Measurements from ENCODE around the gene RNF222. TPM values are rescaled to one million over a fixed set of nuclear protein-coding genes. Genes with fewer than 3 reads are reported as not detected.

The RNF222 gene, protein sequence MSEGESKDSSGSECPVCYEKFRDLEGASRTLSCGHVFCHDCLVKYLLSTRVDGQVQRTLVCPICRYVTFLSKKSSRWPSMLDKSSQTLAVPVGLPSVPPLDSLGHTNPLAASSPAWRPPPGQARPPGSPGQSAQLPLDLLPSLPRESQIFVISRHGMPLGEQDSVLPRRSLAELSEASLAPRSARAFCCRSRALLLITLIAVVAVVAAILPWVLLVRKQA
- polyA plus RNA-seq, result 0.08 TPM

DNA sequence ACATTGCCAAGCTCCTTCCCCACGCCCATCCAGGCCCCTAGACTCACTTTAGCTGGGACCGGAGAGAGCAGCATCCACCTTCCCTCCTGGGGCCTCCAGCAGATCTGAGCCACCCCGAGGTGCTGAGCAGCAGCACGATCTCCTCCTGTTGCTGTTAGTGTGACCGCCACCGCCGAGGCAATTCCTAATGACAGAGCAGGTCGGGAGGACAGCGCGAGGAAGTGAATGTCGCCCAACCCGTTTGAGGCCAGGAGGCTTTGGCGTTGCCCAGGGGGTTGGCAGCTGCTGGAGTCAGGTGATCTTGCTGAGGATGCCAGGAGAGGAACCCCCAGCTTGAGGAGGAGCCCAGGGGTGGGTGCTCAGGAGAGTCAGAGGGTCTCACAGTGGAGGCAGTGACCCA lies at the start of gene RNF222:
Gene RNF222 (minus strand): TSS at position 192 of the 400 bp plus-strand sequence. CDS start 4,366 bp downstream, outside the sequence.
- no peak within 1 kb of the TSS for H3K4me3 Mint-ChIP-seq

DNA sequence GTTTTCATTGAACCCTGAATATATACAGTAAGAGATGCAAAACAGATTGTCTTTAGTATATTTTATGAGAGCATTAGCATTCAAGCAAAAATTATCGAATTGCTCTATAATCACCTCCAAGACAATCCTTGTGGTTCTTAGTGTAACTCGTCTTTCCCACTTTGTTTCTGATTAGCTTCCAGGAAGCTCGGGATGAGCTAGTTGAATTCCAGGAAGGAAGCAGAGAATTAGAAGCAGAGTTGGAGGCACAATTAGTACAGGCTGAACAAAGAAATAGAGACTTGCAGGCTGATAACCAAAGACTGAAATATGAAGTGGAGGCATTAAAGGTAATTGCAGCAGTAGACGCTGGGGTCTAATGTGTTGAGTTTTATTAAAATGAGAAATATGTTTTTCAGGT lies 47.9 kb upstream of the RNF222 start:
- H3K27ac Mint-ChIP-seq, result no peak overlapping the region
- no peak overlapping the region for H3K4me3 Mint-ChIP-seq
- no peaks in the 10 kb centered on the region for H3K27me3 Mint-ChIP-seq
- H3K9me3 Mint-ChIP-seq, result no peaks in the 10 kb centered on the region
- H3K36me3 Mint-ChIP-seq, result peaks cover 7% of the 10 kb centered on the region
- peaks cover 19 to 31% (median 24%) of the 10 kb centered on the region in 3 donors for H3K4me1 Mint-ChIP-seq

More for the DNA sequence above, at the start of gene RNF222:
- H3K9me3 Mint-ChIP-seq, result peaks cover 0 to 2% (median 0%) of the 10 kb centered on the region in 3 donors
- peaks cover 4 to 8% (median 6%) of the 10 kb centered on the region in 3 donors for H3K4me1 Mint-ChIP-seq
- H3K36me3 Mint-ChIP-seq, result peaks cover 2% of the 10 kb centered on the region
- no peak within 1 kb of the TSS for H3K27ac Mint-ChIP-seq
- H3K27me3 Mint-ChIP-seq, result peaks cover 18% of the 10 kb centered on the region

DNA sequence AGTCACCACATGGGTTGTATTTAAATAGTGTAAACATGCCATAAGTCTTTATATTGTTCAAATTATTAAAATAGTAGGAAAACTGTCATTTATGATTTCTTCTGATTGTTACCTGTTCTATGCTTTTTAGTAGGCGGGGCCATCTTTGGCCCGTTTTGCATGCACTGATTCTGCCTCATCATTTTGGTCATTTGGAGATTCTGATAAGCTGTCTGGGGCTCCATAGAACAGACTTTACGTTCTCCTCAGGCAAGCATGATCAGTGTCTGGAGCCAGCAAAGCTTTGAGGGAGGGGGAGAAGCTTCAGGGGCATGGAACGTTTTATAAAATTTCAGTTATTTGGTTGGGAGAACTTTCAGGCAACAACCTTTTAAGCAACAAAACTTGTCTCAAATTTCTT lies 46.9 kb upstream of the RNF222 start:
- Mint-ChIP-seq H3K4me1 (peaks cover 19 to 38% (median 28%) of the 10 kb centered on the region in 3 donors), H3K27me3 (no peaks in the 10 kb centered on the region), H3K9me3 (no peaks in the 10 kb centered on the region), H3K36me3 (peaks cover 7% of the 10 kb centered on the region), H3K27ac (no peak overlapping the region), H3K4me3 (no peak overlapping the region)

DNA sequence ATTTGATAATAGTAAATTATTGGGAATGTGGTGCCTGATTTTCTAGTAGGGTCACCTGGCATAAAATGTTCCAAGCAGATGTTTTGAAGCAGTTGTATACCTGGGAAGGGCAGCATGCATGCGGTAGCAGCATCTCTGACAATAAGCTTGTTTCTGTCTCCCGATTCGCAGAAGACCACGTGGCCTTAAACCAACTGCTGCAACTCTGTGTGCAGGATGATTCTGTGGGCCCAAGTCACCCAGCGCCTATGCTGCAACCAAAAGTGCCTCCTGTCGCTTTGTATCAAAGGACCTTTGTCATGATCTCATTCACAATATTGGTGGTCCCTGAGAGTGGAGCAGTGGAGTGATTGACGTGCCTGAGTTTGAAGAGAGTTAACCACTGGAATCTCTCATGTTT lies 46.1 kb upstream of the RNF222 start:
- Mint-ChIP-seq H3K27me3 (no peaks in the 10 kb centered on the region), H3K36me3 (peaks cover 7% of the 10 kb centered on the region), H3K9me3 (no peaks in the 10 kb centered on the region), H3K4me3 (no peak overlapping the region), H3K27ac (no peak overlapping the region), H3K4me1 (peaks cover 19 to 39% (median 30%) of the 10 kb centered on the region in 3 donors)

DNA sequence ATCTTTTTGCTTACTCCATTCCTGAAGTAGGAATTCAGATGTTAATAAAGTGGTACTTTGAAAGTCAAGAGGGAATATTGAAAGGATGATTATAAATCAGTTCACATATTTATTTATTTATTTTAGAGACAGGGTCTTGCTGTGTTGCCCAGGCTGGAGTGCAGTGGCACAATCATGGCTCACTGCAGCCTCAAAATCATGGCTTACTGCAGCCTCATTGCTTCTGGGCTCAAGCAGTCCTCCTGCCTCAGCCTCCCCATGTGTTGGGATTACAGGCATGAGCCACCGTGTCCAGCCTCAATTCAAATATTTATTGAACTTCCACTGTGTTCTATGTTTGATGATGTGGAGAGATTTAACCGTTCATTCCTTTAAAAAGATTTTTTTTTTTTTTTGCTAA lies 44.7 kb upstream of the RNF222 start:
- no peaks in the 10 kb centered on the region for H3K9me3 Mint-ChIP-seq
- peaks cover 7% of the 10 kb centered on the region for H3K36me3 Mint-ChIP-seq
- peaks cover 29 to 43% (median 38%) of the 10 kb centered on the region in 3 donors for H3K4me1 Mint-ChIP-seq
- H3K27ac Mint-ChIP-seq, result peak overlapping the region in 1 of 3 donors; percentile 67
- H3K4me3 Mint-ChIP-seq, result no peak overlapping the region
- no peaks in the 10 kb centered on the region for H3K27me3 Mint-ChIP-seq

DNA sequence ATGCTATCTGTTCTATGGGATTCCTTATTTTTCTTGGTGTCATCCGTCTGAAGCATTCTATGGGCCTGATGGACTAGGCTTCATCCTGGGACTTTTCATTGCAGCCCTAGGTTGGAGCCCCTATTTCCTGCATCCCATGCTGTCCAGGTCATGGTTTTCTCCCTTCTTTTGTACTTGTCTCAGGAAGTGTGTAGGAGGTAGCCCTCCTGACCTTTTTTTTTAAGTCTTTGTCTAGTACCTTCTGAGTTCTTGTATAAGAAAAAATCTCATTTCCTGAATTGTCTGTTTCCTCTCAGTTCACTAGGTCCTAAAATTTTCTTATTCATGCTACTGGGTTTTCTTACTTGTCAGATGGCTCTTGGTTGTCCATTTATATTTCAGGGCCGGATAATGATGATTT lies 44.1 kb upstream of the RNF222 start:
- no peaks in the 10 kb centered on the region for H3K27me3 Mint-ChIP-seq
- H3K36me3 Mint-ChIP-seq, result peaks cover 7% of the 10 kb centered on the region
- H3K4me1 Mint-ChIP-seq, result peaks cover 33 to 46% (median 42%) of the 10 kb centered on the region in 3 donors
- H3K27ac Mint-ChIP-seq, result no peak overlapping the region
- H3K4me3 Mint-ChIP-seq, result no peak overlapping the region
- H3K9me3 Mint-ChIP-seq, result no peaks in the 10 kb centered on the region

DNA sequence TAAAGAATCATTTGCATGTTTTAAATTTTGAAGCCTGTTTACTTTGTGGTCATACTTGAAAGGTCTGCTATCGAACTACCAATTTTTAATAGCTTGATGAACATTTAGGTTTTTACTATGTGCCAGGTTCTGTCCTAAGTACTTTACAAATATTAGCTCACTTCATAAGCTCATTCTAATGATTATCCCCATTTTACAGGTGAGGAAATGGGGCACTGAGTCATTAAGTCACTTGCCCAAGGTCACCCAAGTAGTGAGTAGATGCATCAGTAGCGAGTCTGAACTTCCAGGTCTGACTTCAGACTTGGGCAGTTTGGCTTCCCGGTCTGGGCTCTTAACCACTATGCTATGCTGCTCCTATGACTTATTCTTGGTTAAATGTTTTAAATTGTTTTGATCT lies 42.1 kb upstream of the RNF222 start:
- Mint-ChIP-seq H3K27ac (peak overlapping the region in 1 of 3 donors; percentile 62), H3K27me3 (no peaks in the 10 kb centered on the region), H3K36me3 (peaks cover 3% of the 10 kb centered on the region), H3K9me3 (no peaks in the 10 kb centered on the region), H3K4me3 (peak overlapping the region in 1 of 4 donors; percentile 68), H3K4me1 (peaks cover 36 to 54% (median 46%) of the 10 kb centered on the region in 3 donors)

DNA sequence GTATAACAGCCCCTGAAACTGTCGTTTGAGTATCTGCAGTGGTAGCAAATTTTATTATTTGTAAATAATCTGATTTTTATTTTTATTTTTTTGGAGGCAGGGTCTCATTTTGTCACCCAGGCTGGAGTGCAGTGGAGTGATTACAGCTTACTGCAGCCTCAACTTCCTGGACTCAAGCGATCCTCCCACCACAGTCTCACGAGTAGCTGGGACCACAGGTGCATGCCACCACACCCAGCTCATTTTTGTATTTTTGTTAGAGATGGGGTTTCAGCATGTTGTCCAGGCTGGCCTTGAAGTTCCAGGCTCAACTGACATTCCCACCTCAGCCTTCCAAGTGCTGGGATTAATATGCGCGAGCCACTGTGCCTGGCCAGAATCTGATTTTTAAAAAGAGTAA lies 40.8 kb upstream of the RNF222 start:
- H3K4me1 Mint-ChIP-seq, result peaks cover 32 to 47% (median 41%) of the 10 kb centered on the region in 3 donors

DNA sequence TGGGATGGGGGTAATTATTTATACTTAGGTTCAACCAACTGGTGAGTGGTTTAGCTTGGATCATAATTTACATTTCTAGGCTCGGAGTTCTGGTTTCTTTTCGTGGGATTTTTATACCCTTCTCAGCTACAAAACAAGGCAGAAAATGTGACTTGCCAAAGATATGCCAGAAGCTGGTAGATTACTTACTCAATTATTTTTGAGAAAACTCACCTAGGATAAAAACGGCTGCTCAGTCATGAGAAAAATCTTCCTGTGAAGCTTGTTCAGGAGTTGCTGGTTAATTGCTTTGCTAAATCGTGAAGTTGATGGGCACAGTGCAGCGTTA lies 39.2 kb upstream of the RNF222 start:
- Mint-ChIP-seq H3K9me3 (no peaks in the 10 kb centered on the region), H3K36me3 (no peaks in the 10 kb centered on the region), H3K27ac (peak overlapping the region; percentile 91 to 98 (median 97)), H3K4me3 (peak overlapping the region; percentile 92 to 96 (median 95)), H3K27me3 (no peaks in the 10 kb centered on the region), H3K4me1 (peaks cover 28 to 35% (median 32%) of the 10 kb centered on the region in 3 donors)

More for the DNA sequence above, 40.8 kb upstream of the RNF222 start:
- Mint-ChIP-seq H3K27ac (peak overlapping the region in 2 of 3 donors; percentile 53), H3K27me3 (no peaks in the 10 kb centered on the region), H3K9me3 (no peaks in the 10 kb centered on the region), H3K4me3 (peak overlapping the region in 1 of 4 donors; percentile 92), H3K36me3 (no peaks in the 10 kb centered on the region)

DNA sequence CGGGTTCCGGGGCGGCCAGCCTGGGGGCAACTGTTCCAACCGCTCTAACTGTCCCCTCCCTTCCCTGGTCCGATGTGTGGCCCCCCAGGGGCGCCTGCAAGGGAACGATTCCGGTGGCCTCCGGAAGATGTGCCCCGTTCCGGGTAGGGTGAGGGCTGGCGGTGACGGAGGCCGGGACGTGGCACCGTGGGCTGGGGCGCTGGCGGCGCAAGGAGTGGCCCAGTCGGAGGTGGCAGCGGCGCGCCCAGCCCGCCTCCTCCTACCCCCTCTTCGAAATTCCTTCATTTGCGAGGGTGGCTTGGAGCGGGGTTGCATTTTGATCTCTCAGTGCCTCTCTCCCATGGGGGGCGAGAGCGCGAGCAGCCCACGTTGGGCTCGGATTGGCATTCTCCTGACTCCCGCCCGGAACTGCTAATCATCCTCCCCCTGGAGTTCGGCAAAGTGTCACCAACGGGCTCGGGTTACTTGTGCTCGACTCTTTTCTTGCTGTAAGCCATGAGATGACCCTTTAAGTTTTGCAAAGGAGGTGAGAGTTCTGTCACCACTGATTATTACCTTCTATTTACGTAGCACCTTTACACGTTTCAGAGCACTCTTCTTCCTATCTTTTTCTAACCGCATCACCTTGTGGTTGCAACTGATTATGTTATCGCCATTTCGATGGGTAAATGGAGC lies 38.7 kb upstream of the RNF222 start:
- Mint-ChIP-seq H3K4me3 (peak overlapping the region; percentile 92 to 96 (median 95)), H3K4me1 (peaks cover 23 to 31% (median 28%) of the 10 kb centered on the region in 3 donors), H3K9me3 (no peaks in the 10 kb centered on the region), H3K36me3 (no peaks in the 10 kb centered on the region), H3K27me3 (no peaks in the 10 kb centered on the region), H3K27ac (peak overlapping the region; percentile 91 to 98 (median 97))

DNA sequence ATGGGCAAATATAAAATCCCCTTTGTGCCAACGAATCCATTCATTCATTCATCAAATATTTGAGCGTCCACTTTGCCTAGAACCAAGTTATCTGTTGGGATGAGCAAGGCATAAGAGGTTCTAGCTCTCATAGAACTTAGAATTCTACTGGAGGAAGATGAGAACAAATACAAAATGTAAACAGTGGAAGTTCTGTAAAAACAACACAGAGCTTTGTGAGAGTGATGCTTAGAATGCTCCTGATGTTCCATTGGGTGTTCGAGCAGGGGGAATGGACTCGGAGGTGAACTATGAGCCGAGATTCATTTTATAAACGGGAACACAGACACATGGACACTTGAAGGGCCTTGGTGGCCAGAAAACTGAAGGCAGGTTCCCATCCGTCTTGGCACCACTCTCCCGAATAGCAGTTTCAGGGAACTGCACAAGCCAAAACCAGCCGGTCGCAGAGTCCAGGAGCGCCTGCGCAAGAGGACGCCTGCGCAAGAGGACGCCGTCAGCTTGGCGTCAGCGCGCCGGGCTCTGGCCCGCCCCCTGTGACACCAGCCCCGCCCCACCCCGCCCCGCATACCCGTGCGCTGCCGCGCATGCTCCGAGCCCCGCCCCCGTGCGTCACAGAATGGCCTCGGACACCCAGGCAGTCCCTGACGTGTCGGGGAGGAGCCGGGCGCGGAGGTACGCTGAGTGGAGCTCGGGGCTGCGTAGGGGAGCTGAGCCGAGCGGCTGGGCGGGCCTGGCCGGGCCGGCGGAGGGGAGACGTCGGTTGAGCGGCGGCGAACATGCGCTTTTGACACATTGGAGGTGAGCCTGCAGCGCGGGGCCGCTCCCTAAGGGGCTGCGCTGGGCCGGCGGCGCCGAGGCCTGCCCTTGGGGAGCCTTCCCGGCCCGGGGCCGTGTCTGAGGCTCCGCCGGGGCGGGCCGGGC lies 37.9 kb upstream of the RNF222 start, which contains the start of gene NDEL1:
Gene NDEL1 (plus strand): TSS at position 640 of the 924 bp plus-strand sequence. CDS start 8,388 bp downstream, outside the sequence.
- peak within 1 kb of the TSS; percentile 91 to 98 (median 97) for H3K27ac Mint-ChIP-seq
- H3K9me3 Mint-ChIP-seq, result no peaks in the 10 kb centered on the region
- no peaks in the 10 kb centered on the region for H3K27me3 Mint-ChIP-seq
- no peaks in the 10 kb centered on the region for H3K36me3 Mint-ChIP-seq
- H3K4me1 Mint-ChIP-seq, result peaks cover 18 to 23% (median 22%) of the 10 kb centered on the region in 3 donors
- H3K4me3 Mint-ChIP-seq, result peak within 1 kb of the TSS; percentile 92 to 96 (median 95)

DNA sequence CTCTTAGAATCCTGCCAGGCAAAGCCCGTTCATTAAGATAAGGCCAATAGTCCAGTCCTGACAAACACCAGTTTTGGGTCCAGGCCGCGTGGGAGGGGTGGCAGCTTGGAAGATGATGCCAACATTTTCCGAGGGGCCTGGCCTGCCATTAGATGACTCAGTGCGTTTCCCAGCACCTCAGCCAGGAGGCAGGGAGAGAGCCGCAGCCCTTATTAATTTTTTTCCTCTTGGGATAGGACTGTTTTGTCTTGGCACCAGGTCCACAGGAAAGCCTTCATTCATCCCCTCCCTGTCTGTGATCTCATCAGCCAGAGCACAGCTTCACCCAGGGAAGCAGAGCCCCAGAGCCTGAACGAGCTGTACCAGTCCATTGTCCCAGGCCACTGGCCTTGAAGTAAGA lies 33.3 kb upstream of the RNF222 start:
- H3K9me3 Mint-ChIP-seq, result no peaks in the 10 kb centered on the region
- peaks cover 0 to 8% (median 2%) of the 10 kb centered on the region in 3 donors for H3K4me1 Mint-ChIP-seq
- H3K4me3 Mint-ChIP-seq, result no peak overlapping the region
- H3K36me3 Mint-ChIP-seq, result no peaks in the 10 kb centered on the region
- H3K27ac Mint-ChIP-seq, result no peak overlapping the region
- no peaks in the 10 kb centered on the region for H3K27me3 Mint-ChIP-seq

DNA sequence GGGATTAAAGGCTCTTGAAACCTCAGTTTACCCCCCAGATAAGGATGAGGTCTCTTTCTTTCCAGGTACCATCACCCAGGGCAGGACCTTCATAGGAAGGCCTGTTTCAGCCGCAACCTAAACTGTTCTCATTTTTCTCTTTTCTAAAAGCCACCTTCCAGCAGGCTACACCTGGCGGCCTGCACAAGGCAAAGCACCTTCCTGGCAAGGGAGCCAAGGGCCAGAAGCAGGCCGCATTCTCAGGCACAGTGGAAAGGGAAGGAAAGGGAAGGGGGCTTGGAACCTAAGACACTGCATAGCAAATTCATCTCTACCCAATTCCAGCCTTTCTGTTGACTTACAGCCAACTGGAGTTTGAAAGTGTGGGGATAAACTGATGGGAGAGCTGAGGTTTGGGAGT lies 29.2 kb upstream of the RNF222 start:
- H3K27ac Mint-ChIP-seq, result no peak overlapping the region
- no peaks in the 10 kb centered on the region for H3K4me1 Mint-ChIP-seq
- H3K4me3 Mint-ChIP-seq, result no peak overlapping the region
- H3K27me3 Mint-ChIP-seq, result peaks cover 8% of the 10 kb centered on the region
- no peaks in the 10 kb centered on the region for H3K9me3 Mint-ChIP-seq
- no peaks in the 10 kb centered on the region for H3K36me3 Mint-ChIP-seq

DNA sequence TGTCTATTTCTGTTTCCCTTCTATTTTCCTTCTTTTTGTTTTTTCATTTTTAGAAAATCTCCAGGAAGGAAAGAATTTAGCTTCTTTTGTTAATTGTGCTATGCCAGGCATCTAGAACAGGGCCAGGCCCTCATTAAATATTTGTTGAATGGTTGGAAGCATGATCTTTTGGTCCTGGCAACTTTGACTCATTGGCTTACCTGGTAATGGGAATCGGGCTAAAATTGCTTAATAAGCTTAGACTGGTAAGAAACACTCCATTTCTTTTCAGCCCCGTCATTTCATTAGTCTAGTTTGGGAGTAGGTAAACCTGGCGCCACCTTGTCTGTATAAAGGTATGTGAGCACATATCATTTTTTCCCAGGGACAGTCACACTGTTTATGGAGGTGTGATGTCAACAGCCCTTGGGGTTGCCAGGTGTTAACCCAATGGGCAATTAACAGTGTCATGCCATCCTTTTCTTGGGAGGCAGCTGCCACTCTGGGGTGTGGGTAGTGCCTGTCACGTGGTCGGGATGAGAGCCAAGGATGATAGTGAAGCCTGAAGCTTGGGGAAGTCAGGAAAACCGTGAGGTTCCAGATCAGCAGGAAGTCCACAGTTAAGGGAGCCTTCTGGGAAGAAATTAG lies 28.6 kb upstream of the RNF222 start:
- no peaks in the 10 kb centered on the region for H3K4me1 Mint-ChIP-seq
- H3K27me3 Mint-ChIP-seq, result peaks cover 10% of the 10 kb centered on the region
- H3K9me3 Mint-ChIP-seq, result no peaks in the 10 kb centered on the region
- no peaks in the 10 kb centered on the region for H3K36me3 Mint-ChIP-seq
- H3K27ac Mint-ChIP-seq, result no peak overlapping the region
- no peak overlapping the region for H3K4me3 Mint-ChIP-seq

Data from IgD-negative memory B cell (primary cell).